Measurements from ENCODE around the gene EXOC4.

The EXOC4 gene

DNA sequence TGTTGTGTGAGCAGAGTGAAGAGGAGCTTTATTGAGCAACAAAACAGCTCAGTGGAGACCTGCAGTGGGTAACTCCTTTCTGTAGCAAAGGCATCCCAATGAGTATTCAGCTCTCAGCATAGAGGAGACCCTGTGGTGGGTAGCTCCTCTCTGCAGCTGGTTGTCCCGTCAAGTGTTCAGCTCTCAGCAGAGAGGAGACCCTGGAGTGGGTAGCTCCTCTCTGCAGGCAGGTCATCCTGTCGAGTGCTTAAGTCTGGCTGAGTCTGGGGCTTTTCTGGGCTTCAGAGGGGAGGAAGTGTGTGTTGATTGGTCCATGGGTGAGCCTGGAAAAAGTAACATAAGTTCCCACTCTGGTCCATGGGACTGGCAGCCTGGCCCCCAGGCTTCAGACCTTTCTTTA lies 702.3 kb downstream of the EXOC4 start:
- no peaks in the 10 kb centered on the region for H3K27me3 ChIP-seq (replicated peaks; ENCODE audit: control insufficient read depth, insufficient read depth, low read length)

DNA sequence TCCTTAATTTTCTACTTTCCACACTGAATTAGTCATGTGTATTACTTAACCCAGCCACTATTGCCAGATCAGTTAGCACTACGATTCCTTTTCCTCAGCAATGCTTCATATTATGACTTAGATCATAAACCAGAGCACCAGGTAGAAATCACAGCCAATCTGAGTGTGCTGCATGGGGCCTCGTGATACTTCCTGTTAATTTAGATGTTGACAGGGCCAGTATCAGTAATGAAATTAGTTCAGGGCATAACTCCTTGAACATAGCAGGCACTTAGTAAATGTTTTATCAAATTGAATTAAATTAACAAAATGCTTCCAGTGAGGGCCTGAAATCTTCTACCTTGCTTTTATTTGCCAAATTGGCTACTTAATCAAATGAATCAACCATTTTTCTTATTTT lies 705.0 kb downstream of the EXOC4 start:
- Histone ChIP-seq H3K4me3 (ENCODE audit: low read length) (no peak overlapping the region), H3K4me1 (ENCODE audit: control insufficient read depth, insufficient read depth, low read length) (peaks cover 10% of the 10 kb centered on the region), H3K27me3 (replicated peaks; ENCODE audit: control insufficient read depth, insufficient read depth, low read length) (no peaks in the 10 kb centered on the region)

More for the DNA sequence above, 702.3 kb downstream of the EXOC4 start:
- H3K4me1 ChIP-seq (ENCODE audit: control insufficient read depth, insufficient read depth, low read length) = peaks cover 10% of the 10 kb centered on the region
- no peak for DNase-seq (ENCODE audit: low read depth)
- H3K9ac ChIP-seq (ENCODE audit: low read length) = no peak overlapping the region
- H3K4me3 ChIP-seq (ENCODE audit: low read length) = no peak overlapping the region
- H3K9me3 ChIP-seq (ENCODE audit: control insufficient read depth, low read length) = no peaks in the 10 kb centered on the region
- H3K36me3 ChIP-seq (ENCODE audit: control insufficient read depth, insufficient read depth, low read length, severe bottlenecking) = peaks cover 3% of the 10 kb centered on the region

DNA sequence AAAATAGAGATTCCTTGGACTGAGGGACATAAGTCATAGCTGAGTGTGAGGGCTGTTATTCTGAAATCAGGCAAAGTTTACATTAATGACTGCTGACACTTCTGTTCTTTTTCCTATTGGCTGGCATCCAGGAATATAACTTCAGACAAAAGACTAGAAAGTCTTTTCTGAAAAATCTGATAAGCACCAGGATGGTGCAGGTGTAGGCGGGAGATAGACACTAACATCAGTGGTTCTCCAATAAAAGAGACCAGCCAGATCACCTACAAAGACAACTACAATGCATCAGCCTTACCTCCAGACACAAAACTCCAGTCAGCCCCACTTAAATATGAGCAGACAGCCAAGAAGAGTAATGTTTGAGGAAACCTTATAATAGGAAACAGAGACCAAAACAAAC lies 705.9 kb downstream of the EXOC4 start:
- Histone ChIP-seq H3K9ac (ENCODE audit: low read length) (no peak overlapping the region), H3K9me3 (ENCODE audit: control insufficient read depth, low read length) (no peaks in the 10 kb centered on the region), H3K4me3 (ENCODE audit: low read length) (no peak overlapping the region), H3K4me1 (ENCODE audit: control insufficient read depth, insufficient read depth, low read length) (peaks cover 10% of the 10 kb centered on the region), H3K36me3 (ENCODE audit: control insufficient read depth, insufficient read depth, low read length, severe bottlenecking) (no peaks in the 10 kb centered on the region), H3K27me3 (replicated peaks; ENCODE audit: control insufficient read depth, insufficient read depth, low read length) (no peaks in the 10 kb centered on the region)
- no peak for DNase-seq (ENCODE audit: low read depth)

More for the DNA sequence above, 705.0 kb downstream of the EXOC4 start:
- H3K9ac ChIP-seq (ENCODE audit: low read length) = no peak overlapping the region
- no peaks in the 10 kb centered on the region for H3K36me3 ChIP-seq (ENCODE audit: control insufficient read depth, insufficient read depth, low read length, severe bottlenecking)
- no peaks in the 10 kb centered on the region for H3K9me3 ChIP-seq (ENCODE audit: control insufficient read depth, low read length)
- DNase-seq (ENCODE audit: low read depth) = no peak

DNA sequence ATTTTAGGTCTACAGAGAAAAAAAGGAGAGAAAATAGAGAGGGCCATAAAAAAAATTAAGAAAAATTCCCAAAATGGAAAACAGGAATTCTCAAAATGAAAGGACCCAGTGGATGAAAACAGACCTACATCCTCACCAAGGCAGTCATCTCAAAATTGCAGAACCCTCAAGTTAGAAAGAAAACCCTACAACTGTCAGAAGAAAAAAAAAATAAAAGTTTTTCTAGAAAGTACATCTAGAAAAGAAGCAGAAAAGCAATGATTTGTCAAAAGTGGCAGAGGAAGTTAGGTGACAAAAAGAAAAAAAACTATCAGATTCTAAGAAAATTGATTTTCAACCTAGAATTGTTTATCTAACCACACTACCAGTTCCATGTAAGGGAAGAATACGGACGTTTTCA lies 706.6 kb downstream of the EXOC4 start:
- Histone ChIP-seq H3K9ac (ENCODE audit: low read length) (no peak overlapping the region), H3K9me3 (ENCODE audit: control insufficient read depth, low read length) (no peaks in the 10 kb centered on the region), H3K36me3 (ENCODE audit: control insufficient read depth, insufficient read depth, low read length, severe bottlenecking) (no peaks in the 10 kb centered on the region), H3K4me1 (ENCODE audit: control insufficient read depth, insufficient read depth, low read length) (peaks cover 10% of the 10 kb centered on the region), H3K4me3 (ENCODE audit: low read length) (no peak overlapping the region), H3K27me3 (replicated peaks; ENCODE audit: control insufficient read depth, insufficient read depth, low read length) (no peaks in the 10 kb centered on the region)
- DNase-seq (ENCODE audit: low read depth) = no peak

DNA sequence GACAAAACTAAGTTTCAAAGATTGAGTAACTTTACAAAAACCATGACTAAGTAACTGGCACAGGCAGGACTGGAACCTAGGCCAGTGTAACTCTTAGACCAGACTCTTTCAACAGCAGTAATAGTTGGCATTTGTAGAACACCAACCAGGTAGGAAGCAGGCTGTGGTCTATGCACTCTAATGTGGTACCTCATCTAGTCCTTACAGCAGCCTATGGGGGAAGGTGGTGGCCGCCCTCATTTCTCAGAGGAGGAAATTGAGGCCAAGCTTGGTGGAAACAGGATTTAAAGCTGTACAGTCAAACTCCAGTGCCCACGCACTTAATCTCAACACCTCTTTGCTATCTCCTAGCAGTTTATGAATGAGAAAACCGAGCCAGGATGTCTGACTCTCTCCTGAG lies 708.8 kb downstream of the EXOC4 start:
- H3K9ac ChIP-seq (ENCODE audit: low read length) = no peak overlapping the region
- H3K36me3 ChIP-seq (ENCODE audit: control insufficient read depth, insufficient read depth, low read length, severe bottlenecking) = no peaks in the 10 kb centered on the region
- H3K4me1 ChIP-seq (ENCODE audit: control insufficient read depth, insufficient read depth, low read length) = peaks cover 10% of the 10 kb centered on the region
- no peak overlapping the region for H3K4me3 ChIP-seq (ENCODE audit: low read length)
- DNase-seq (ENCODE audit: low read depth) = no peak
- H3K9me3 ChIP-seq (ENCODE audit: control insufficient read depth, low read length) = no peaks in the 10 kb centered on the region
- no peaks in the 10 kb centered on the region for H3K27me3 ChIP-seq (replicated peaks; ENCODE audit: control insufficient read depth, insufficient read depth, low read length)

DNA sequence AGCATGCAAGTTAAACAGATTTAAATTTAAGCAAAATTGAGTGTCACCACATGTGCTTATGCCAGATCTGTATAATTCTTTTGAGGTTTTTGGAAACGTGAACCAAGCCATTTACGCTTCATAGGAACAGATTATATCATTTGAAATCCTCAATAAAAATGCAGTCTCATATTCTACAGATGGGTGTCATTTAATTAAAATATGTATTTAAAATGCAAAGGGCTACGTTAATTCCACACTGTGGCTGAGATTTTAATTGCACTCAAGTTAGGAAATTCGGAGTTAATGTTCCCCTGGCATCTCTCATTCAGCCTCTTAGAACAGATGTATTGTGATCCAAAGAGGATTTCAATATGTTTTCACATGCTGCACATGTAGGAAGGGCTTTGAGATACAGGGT lies 709.8 kb downstream of the EXOC4 start:
- Histone ChIP-seq H3K36me3 (ENCODE audit: control insufficient read depth, insufficient read depth, low read length, severe bottlenecking) (no peaks in the 10 kb centered on the region), H3K27me3 (replicated peaks; ENCODE audit: control insufficient read depth, insufficient read depth, low read length) (no peaks in the 10 kb centered on the region), H3K4me1 (ENCODE audit: control insufficient read depth, insufficient read depth, low read length) (peaks cover 6% of the 10 kb centered on the region), H3K9ac (ENCODE audit: low read length) (no peak overlapping the region), H3K9me3 (ENCODE audit: control insufficient read depth, low read length) (no peaks in the 10 kb centered on the region), H3K4me3 (ENCODE audit: low read length) (no peak overlapping the region)
- no peak for DNase-seq (ENCODE audit: low read depth)

DNA sequence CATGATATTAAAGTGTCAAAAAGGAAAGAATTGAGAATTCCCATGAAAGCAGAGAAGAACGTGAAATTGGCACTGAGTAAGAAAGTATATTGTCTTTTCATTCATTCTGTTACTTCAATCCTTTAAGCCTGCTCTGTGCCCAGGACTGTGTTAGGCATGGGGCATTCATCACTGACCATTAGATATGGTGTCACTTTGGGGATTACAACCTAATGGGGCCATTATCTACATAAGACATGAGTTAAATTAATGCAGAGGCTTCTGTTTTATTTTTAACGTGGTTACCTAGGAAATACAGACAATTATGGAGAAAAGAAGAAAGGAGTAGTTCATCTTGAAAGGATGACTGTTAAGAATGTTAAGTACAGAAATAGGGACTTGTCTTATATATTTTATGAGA lies 710.8 kb downstream of the EXOC4 start:
- Histone ChIP-seq H3K36me3 (ENCODE audit: control insufficient read depth, insufficient read depth, low read length, severe bottlenecking) (no peaks in the 10 kb centered on the region), H3K4me3 (ENCODE audit: low read length) (no peak overlapping the region), H3K27me3 (replicated peaks; ENCODE audit: control insufficient read depth, insufficient read depth, low read length) (no peaks in the 10 kb centered on the region), H3K9ac (ENCODE audit: low read length) (no peak overlapping the region), H3K9me3 (ENCODE audit: control insufficient read depth, low read length) (no peaks in the 10 kb centered on the region), H3K4me1 (ENCODE audit: control insufficient read depth, insufficient read depth, low read length) (no peaks in the 10 kb centered on the region)
- no peak for DNase-seq (ENCODE audit: low read depth)

DNA sequence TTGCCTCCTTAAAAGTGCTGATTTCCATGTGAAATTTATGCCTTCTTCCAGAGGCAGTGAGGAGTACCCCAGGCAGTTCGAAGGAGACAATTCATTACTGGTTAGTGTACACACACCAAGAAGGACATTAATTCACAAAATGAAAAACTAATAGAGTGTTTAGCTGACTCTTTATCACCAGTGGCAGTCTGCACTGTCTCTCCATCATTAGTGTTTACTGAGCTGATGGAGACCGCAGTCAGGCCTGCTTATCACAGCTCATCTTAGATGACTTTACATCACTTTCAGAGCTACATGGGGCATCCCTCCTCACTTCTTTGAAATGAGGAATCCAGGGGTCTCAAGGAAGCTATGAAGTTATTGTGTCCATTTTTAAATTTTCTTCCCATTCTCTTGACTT lies 718.7 kb downstream of the EXOC4 start:
- no peaks in the 10 kb centered on the region for H3K27me3 ChIP-seq (replicated peaks; ENCODE audit: control insufficient read depth, insufficient read depth, low read length)
- no peak overlapping the region for H3K9ac ChIP-seq (ENCODE audit: low read length)
- no peaks in the 10 kb centered on the region for H3K9me3 ChIP-seq (ENCODE audit: control insufficient read depth, low read length)
- no peak overlapping the region for H3K4me3 ChIP-seq (ENCODE audit: low read length)
- DNase-seq (ENCODE audit: low read depth) = no peak
- no peaks in the 10 kb centered on the region for H3K36me3 ChIP-seq (ENCODE audit: control insufficient read depth, insufficient read depth, low read length, severe bottlenecking)
- no peaks in the 10 kb centered on the region for H3K4me1 ChIP-seq (ENCODE audit: control insufficient read depth, insufficient read depth, low read length)

DNA sequence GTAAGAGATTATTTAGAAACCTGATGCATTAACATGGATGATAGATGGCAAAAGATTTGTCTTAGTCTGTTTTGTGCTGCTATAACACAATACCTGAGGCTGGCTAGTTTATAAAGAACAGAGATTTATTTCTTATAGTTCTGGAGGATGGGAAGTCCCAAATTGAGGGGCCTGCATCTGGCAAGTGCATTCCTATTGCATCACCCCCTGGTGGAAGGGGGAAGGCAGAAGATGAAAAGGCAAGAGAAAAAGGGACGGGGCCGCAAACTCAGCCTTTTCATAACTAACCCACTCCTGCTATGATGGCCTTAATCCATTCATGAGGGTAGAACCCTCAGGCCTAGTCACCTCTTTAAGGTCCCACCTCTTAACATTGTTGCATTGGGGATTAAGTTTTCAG lies 720.8 kb downstream of the EXOC4 start:
- no peaks in the 10 kb centered on the region for H3K9me3 ChIP-seq (ENCODE audit: control insufficient read depth, low read length)
- no peak for DNase-seq (ENCODE audit: low read depth)
- H3K4me3 ChIP-seq (ENCODE audit: low read length) = no peak overlapping the region
- H3K4me1 ChIP-seq (ENCODE audit: control insufficient read depth, insufficient read depth, low read length) = no peaks in the 10 kb centered on the region
- no peak overlapping the region for H3K9ac ChIP-seq (ENCODE audit: low read length)
- H3K36me3 ChIP-seq (ENCODE audit: control insufficient read depth, insufficient read depth, low read length, severe bottlenecking) = no peaks in the 10 kb centered on the region
- H3K27me3 ChIP-seq (replicated peaks; ENCODE audit: control insufficient read depth, insufficient read depth, low read length) = no peaks in the 10 kb centered on the region

DNA sequence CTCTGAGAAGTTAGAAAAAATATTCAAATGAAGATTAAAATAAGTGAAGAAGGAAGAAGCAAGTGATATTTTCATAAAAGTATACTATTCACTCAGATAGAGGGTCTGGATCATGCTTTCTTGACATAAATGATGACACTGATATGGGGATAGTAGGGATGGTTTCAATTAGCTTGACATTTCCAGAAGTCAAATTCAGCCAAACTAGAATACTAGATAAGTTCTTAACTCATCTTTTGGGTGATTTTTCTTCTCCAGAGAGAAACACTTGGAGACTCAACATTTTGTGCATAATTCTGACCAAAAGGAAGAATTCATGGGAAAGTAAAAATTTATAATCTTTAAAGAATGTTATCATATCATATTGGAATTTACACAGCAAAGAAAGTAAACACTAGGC lies 722.3 kb downstream of the EXOC4 start:
- Histone ChIP-seq H3K4me3 (ENCODE audit: low read length) (no peak overlapping the region), H3K9me3 (ENCODE audit: control insufficient read depth, low read length) (no peaks in the 10 kb centered on the region), H3K27me3 (replicated peaks; ENCODE audit: control insufficient read depth, insufficient read depth, low read length) (no peaks in the 10 kb centered on the region), H3K9ac (ENCODE audit: low read length) (no peak overlapping the region), H3K36me3 (ENCODE audit: control insufficient read depth, insufficient read depth, low read length, severe bottlenecking) (no peaks in the 10 kb centered on the region), H3K4me1 (ENCODE audit: control insufficient read depth, insufficient read depth, low read length) (no peaks in the 10 kb centered on the region)
- DNase-seq (ENCODE audit: low read depth) = peak; percentile 21

DNA sequence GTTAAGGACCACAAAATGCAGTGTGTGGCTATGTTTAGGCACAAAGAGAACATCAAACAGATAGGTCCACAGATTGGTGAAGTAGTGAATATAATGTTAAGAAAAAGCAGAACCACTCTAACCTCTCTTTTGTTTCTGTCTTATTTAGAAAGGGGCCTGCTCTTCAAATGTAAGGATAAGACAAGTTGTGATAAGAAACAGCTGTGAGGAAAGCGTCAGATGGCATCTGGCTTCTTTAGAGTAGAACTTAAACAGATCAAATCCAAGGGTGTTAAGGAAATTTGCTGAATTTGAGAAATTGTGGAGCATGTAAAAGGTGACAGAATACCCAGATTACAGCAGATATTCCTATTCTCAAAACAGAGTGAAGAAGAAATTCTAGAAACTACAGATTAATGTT lies 723.3 kb downstream of the EXOC4 start:
- H3K9ac ChIP-seq (ENCODE audit: low read length) = no peak overlapping the region
- H3K4me1 ChIP-seq (ENCODE audit: control insufficient read depth, insufficient read depth, low read length) = no peaks in the 10 kb centered on the region
- no peaks in the 10 kb centered on the region for H3K27me3 ChIP-seq (replicated peaks; ENCODE audit: control insufficient read depth, insufficient read depth, low read length)
- no peaks in the 10 kb centered on the region for H3K9me3 ChIP-seq (ENCODE audit: control insufficient read depth, low read length)
- no peak overlapping the region for H3K4me3 ChIP-seq (ENCODE audit: low read length)
- H3K36me3 ChIP-seq (ENCODE audit: control insufficient read depth, insufficient read depth, low read length, severe bottlenecking) = no peaks in the 10 kb centered on the region
- no peak for DNase-seq (ENCODE audit: low read depth)

DNA sequence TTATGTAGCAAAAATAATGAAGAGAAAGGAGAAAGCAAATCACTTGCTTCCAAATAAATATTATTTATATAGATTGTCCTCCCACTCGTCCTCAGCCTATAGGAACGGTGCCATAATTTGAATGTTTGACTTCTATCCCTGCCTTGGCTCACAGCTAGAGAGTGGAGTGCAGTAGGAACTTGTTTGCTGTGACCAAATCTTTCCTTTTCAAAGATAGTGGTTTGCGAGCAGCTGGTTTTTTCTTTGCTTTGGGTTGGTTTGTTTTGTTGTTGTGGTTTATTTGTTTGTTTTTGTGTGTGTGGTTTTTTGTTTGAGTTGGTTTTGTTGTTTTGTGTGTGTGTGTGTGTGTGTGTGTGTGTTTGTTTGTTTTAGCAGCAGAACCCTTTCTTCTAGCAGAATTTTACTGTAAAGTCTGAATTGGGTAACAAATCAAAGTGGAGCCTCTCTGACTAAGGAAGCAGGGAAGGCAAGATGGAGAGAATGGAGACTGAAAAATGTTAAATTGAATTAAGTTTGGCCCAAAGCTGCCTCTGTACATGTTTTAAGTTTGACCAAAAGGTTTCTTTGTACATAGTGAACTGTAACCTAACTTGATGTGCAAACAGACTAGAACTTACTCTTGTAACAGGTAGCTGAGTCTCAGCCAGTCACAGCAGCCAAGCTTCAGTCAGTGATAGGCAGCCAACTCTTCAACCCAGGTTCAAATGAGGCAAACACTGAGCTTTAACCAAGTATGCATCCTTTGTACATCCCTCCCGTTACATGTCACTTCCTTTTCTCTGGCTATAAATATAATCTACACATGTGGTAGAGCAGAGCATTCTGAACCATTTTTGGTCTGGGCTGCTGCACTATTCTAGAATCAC lies 724.8 kb downstream of the EXOC4 start:
- DNase-seq (ENCODE audit: low read depth) = no peak
- H3K9me3 ChIP-seq (ENCODE audit: control insufficient read depth, low read length) = no peaks in the 10 kb centered on the region
- no peak overlapping the region for H3K9ac ChIP-seq (ENCODE audit: low read length)
- H3K4me3 ChIP-seq (ENCODE audit: low read length) = no peak overlapping the region
- no peaks in the 10 kb centered on the region for H3K27me3 ChIP-seq (replicated peaks; ENCODE audit: control insufficient read depth, insufficient read depth, low read length)
- no peaks in the 10 kb centered on the region for H3K4me1 ChIP-seq (ENCODE audit: control insufficient read depth, insufficient read depth, low read length)
- no peaks in the 10 kb centered on the region for H3K36me3 ChIP-seq (ENCODE audit: control insufficient read depth, insufficient read depth, low read length, severe bottlenecking)

Data from adipocyte (in vitro differentiated cells).